Gastrocnemius medialis (tissue), 4 donors: ENCODE measurements around the gene HS2ST1.

Source experiments
- CTCF ChIP-seq, 5 experiments: fragments of 450-650 bp in 3 of 5; fragments of 200-600 bp in 2 of 5; sonication (generic) in 2 of 5; IDR thresholded peaks in 4 of 5; conservative IDR thresholded peaks in 1 of 5; 1 replicate in 4 of 5; 2 replicates in 1 of 5; pipeline ENCODE4 v1.5.1; 2016 to 2019; ENCODE audit warnings: antibody characterized with exemption in 5 of 5, mild to moderate bottlenecking in 3 of 5, moderate library complexity in 3 of 5
- POLR2A ChIP-seq, 2 donors: fragments of 450-650 bp; IDR thresholded peaks; one replicate each; pipeline ENCODE4 v1.6.1; 2017; ENCODE audit warnings: antibody characterized with exemption in 2 of 2, mild to moderate bottlenecking in 2 of 2, moderate library complexity in 2 of 2

DNA sequence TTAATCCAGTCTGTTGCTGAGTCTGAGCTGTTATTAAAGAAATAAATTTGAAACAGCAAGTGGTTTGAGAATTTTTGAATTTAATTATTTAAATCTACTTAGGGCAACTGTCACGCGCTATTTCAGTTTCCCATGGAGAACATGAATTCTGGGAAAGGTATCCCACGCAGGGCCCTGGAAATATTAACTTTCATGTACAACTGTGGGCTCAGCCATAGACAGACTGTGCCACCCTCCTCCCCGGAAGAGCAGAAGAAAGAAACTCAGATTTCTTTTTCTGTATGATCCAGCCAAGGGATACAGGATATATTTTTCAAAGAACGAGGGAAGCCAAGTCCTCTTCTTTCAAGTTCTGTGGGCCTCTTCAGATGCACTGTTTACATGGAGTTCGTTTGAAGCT lies 241.7 kb downstream of the HS2ST1 start:
- TF ChIP-seq CTCF (IDR thresholded peaks at IDR 0.05 in 4 of 5, conservative IDR thresholded peaks at IDR 0.05 in 1 of 5) (no peak), POLR2A (IDR thresholded peaks at IDR 0.05) (no peak)
